Smooth muscle cell (in vitro differentiated cells): ENCODE data around the gene PTPRN2. TPM values are rescaled to one million over a fixed set of nuclear protein-coding genes. Genes with fewer than 3 reads are reported as not detected.

Experiments
- DNase-seq: peaks from one replicate; lab custom pipeline; 2025; ENCODE audit not compliant: unreplicated experiment; lab: John Stamatoyannopoulos, UW
- H2AFZ ChIP-seq: fragments of 200-600 bp; sonication (generic); 2 replicates; pipeline ENCODE4 v1.6.0; 2016; ENCODE audit warnings: antibody characterized with exemption, low read depth, mild to moderate bottlenecking
- H3F3A ChIP-seq: fragments of 200-600 bp; sonication (generic); 2 replicates; pipeline ENCODE4 v1.6.0; 2017; ENCODE audit warnings: antibody characterized with exemption, low read depth
- H3K27ac ChIP-seq: fragments of 200-600 bp; sonication (generic); 2 replicates; pipeline ENCODE4 v1.5.1; 2016; ENCODE audit warnings: low read depth, mild to moderate bottlenecking
- H3K27me3 ChIP-seq: fragments of 200-600 bp; sonication (generic); 2 replicates; pipeline ENCODE4 v1.6.1; 2016; ENCODE audit warnings: low read depth, mild to moderate bottlenecking
- H3K36me3 ChIP-seq: fragments of 200-600 bp; sonication (generic); 2 replicates; pipeline ENCODE4 v1.5.1; 2016; ENCODE audit warnings: low read depth
- H3K4me1 ChIP-seq: fragments of 200-600 bp; sonication (generic); 2 replicates; pipeline ENCODE4 v1.5.1; 2016; ENCODE audit warnings: low read depth
- H3K4me2 ChIP-seq: fragments of 200-600 bp; sonication (generic); 2 replicates; pipeline ENCODE4 v1.6.0; 2016; ENCODE audit warnings: mild to moderate bottlenecking
- H3K4me3 ChIP-seq: fragments of 200-600 bp; sonication (generic); 2 replicates; pipeline ENCODE4 v1.5.1; 2016; ENCODE audit warnings: mild to moderate bottlenecking
- H3K79me2 ChIP-seq: fragments of 200-600 bp; sonication (generic); 2 replicates; pipeline ENCODE4 v1.6.0; 2016; ENCODE audit warnings: low read depth, mild to moderate bottlenecking
- H3K9ac ChIP-seq: fragments of 200-600 bp; sonication (generic); 2 replicates; pipeline ENCODE4 v1.6.0; 2016; ENCODE audit warnings: low read depth
- H3K9me3 ChIP-seq: fragments of 200-600 bp; sonication (generic); replicated peaks from 2 replicates; pipeline ENCODE4 v1.5.1; 2016; ENCODE audit warnings: low read depth
- H4K20me1 ChIP-seq: fragments of 200-600 bp; sonication (generic); 2 replicates; pipeline ENCODE4 v1.6.0; 2016; ENCODE audit warnings: low read depth
- WGBS: methylation state at CpG from one replicate; pipeline ENCODE4 v1.1.7; 2016; ENCODE audit warnings: low lambda C conversion rate; 5-methylcytosine and 5-hydroxymethylcytosine counted together
- polyA plus RNA-seq: library from polyadenylated mRNA; unstranded; fragments of >200 nt; fragmentation: Nextera tagmentation; extraction: Ambion mirVana; gene quantifications from 2 replicates; pipeline ENCODE4 v1.2.1, GENCODE V29; 2016
- total RNA-seq: library from RNA; depleted of rRNA; stranded (reverse); fragments of >200 nt; gene quantifications from 2 replicates; pipeline ENCODE4 v1.2.3, GENCODE V29; 2014
- TF ChIP-seq, protein P1 (sequence below): fragments of 200-600 bp; sonication (generic); IDR thresholded peaks from 2 replicates; pipeline ENCODE4 v1.5.1; 2017; ENCODE audit warnings: borderline replicate concordance, mild to moderate bottlenecking, antibody characterized with exemption; ENCODE audit not compliant: insufficient read depth, poor library complexity, severe bottlenecking

Gene PTPRN2
- total and polyA plus RNA-seq, 2 experiments from 2014 or later: 0.09 to 0.87 TPM

DNA sequence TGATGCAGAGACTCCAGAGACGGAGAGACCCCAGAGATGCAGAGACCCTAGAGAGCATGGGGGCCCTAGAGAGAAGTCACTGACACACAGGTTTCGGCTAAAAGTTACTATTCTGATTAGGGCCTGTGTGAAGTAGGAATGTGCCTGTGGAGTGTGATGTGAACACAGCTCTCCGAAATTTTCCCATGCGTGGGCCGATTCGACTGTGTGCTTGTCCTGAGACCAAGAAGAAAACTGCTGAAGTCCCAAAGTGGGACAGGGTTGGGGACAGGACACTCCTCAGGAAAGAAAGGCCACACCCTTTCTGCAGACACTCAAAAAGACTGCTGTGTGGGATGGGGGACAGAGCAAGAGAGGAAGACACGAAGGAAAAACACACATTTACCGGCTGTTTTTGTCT is 533.5 kb downstream of the PTPRN2 start:
- 96% methylated on average over 8 of the region's 8 CpGs for WGBS

GRCh38 chr7:158053183-158053915 is 534.3 kb downstream of the PTPRN2 start:
- Histone ChIP-seq H4K20me1 (no peaks in the 10 kb centered on the region), H3K36me3 (no peaks in the 10 kb centered on the region), H3K4me3 (no peak overlapping the region), H3K4me2 (no peak overlapping the region), H3K9me3 (no peaks in the 10 kb centered on the region), H3K27me3 (no peaks in the 10 kb centered on the region), H3F3A (no peaks in the 10 kb centered on the region), H2AFZ (no peak overlapping the region), H3K4me1 (peaks cover 21% of the 10 kb centered on the region), H3K79me2 (no peaks in the 10 kb centered on the region), H3K9ac (no peak overlapping the region), H3K27ac (no peak overlapping the region)
- no peak for DNase-seq
- TF ChIP-seq, protein P1, sequence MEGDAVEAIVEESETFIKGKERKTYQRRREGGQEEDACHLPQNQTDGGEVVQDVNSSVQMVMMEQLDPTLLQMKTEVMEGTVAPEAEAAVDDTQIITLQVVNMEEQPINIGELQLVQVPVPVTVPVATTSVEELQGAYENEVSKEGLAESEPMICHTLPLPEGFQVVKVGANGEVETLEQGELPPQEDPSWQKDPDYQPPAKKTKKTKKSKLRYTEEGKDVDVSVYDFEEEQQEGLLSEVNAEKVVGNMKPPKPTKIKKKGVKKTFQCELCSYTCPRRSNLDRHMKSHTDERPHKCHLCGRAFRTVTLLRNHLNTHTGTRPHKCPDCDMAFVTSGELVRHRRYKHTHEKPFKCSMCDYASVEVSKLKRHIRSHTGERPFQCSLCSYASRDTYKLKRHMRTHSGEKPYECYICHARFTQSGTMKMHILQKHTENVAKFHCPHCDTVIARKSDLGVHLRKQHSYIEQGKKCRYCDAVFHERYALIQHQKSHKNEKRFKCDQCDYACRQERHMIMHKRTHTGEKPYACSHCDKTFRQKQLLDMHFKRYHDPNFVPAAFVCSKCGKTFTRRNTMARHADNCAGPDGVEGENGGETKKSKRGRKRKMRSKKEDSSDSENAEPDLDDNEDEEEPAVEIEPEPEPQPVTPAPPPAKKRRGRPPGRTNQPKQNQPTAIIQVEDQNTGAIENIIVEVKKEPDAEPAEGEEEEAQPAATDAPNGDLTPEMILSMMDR: no peak
- 90% methylated on average over 14 of the region's 14 CpGs for WGBS

More for the DNA sequence above, 533.5 kb downstream of the PTPRN2 start:
- no peaks in the 10 kb centered on the region for H3K36me3 ChIP-seq
- H3K27ac ChIP-seq: no peak overlapping the region
- H3K4me1 ChIP-seq: peaks cover 21% of the 10 kb centered on the region
- H3K9me3 ChIP-seq: no peaks in the 10 kb centered on the region
- no peaks in the 10 kb centered on the region for H3F3A ChIP-seq
- DNase-seq: no peak
- H4K20me1 ChIP-seq: no peaks in the 10 kb centered on the region
- no peak overlapping the region for H2AFZ ChIP-seq
- no peak overlapping the region for H3K9ac ChIP-seq
- no peak overlapping the region for H3K4me3 ChIP-seq
- H3K79me2 ChIP-seq: no peaks in the 10 kb centered on the region
- TF ChIP-seq, protein P1: no peak
- no peaks in the 10 kb centered on the region for H3K27me3 ChIP-seq
- H3K4me2 ChIP-seq: no peak overlapping the region

- no peaks in the 10 kb centered on the region for H3K36me3 ChIP-seq
- no peaks in the 10 kb centered on the region for H3F3A ChIP-seq
- no peak overlapping the region for H3K27ac ChIP-seq
- H3K9me3 ChIP-seq: no peaks in the 10 kb centered on the region
- WGBS: 92% methylated on average over 24 of the region's 24 CpGs
- H4K20me1 ChIP-seq: no peaks in the 10 kb centered on the region
- TF ChIP-seq, protein P1: no peak
- peaks cover 21% of the 10 kb centered on the region for H3K4me1 ChIP-seq
- DNase-seq: no peak
- H3K4me3 ChIP-seq: no peak overlapping the region
- H3K4me2 ChIP-seq: no peak overlapping the region
- H3K9ac ChIP-seq: no peak overlapping the region
- no peaks in the 10 kb centered on the region for H3K27me3 ChIP-seq
- no peak overlapping the region for H2AFZ ChIP-seq
- no peaks in the 10 kb centered on the region for H3K79me2 ChIP-seq
These were observed 535.1 kb downstream of the PTPRN2 start for GRCh38 chr7:158052381-158053060.
